NCI-H1694 (cell line): ENCODE data around the gene MTMR4.
A peak's percentile ranks its signal among the peaks of the same experiment; 100 is the strongest.
"Not testable (repeated sequence)": the region's sequence is repeated elsewhere in the genome, so short reads cannot be mapped to it uniquely, and the experiment has no call there.

ENCODE experiments used
- DNase-seq: peaks from one replicate; lab custom pipeline; 2025; lab: John Stamatoyannopoulos, UW

Gene MTMR4

GRCh38 chr17:58492238-58493121, 22.0 kb downstream of the MTMR4 start:
- DNase-seq: no peak

- no peak for DNase-seq
Measured at GRCh38 chr17:58491510-58492045, 22.9 kb downstream of the MTMR4 start.

- no peak for DNase-seq
Measured at GRCh38 chr17:58488428-58488890, 26.0 kb downstream of the MTMR4 start.

- DNase-seq: no peak
Measured at GRCh38 chr17:58487589-58488427, 26.6 kb downstream of the MTMR4 start, which contains the start of gene HSF5. Gene HSF5 (minus strand): TSS chr17:58488408. CDS start chr17:58488274, 134 bp downstream.

- no peak for DNase-seq
Measured at GRCh38 chr17:58484600-58484999, 29.8 kb downstream of the MTMR4 start.

- DNase-seq: not testable (repeated sequence)
Measured at GRCh38 chr17:58481798-58482197, 32.6 kb downstream of the MTMR4 start.

GRCh38 chr17:58480090-58480489, 34.3 kb downstream of the MTMR4 start:
- DNase-seq: no peak

GRCh38 chr17:58476812-58477211, 37.6 kb downstream of the MTMR4 start:
- DNase-seq: no peak

- DNase-seq: no peak
Measured at GRCh38 chr17:58475985-58476384, 38.5 kb downstream of the MTMR4 start.

GRCh38 chr17:58470356-58470755, 44.1 kb downstream of the MTMR4 start:
- DNase-seq: no peak

GRCh38 chr17:58468944-58469343, 45.5 kb downstream of the MTMR4 start:
- no peak for DNase-seq

- DNase-seq: no peak
Measured at GRCh38 chr17:58455491-58455890, 58.9 kb downstream of the MTMR4 start.

- no peak for DNase-seq
Measured at GRCh38 chr17:58452738-58453137, 61.7 kb downstream of the MTMR4 start.

GRCh38 chr17:58447039-58447975, 67.1 kb downstream of the MTMR4 start:
- DNase-seq: peak; percentile 80

- DNase-seq: no peak
Measured at GRCh38 chr17:58446086-58446485, 68.4 kb downstream of the MTMR4 start.
